HepG2 (cell line): ENCODE results near the gene VEGFA. TPM values are rescaled to one million over a fixed set of nuclear protein-coding genes. Genes with fewer than 3 reads are reported as not detected.

Source experiments
- ATF3 ChIP-seq: sonication (generic); formaldehyde crosslinking; IDR thresholded peaks from 2 replicates; pipeline ENCODE4 v1.4.0; 2020; ENCODE audit warnings: missing genetic modification reagents
- BORCS8-MEF2B ChIP-seq: sonication (generic); formaldehyde crosslinking; IDR thresholded peaks from 2 replicates; pipeline ENCODE4 v1.8.0; 2022; ENCODE audit warnings: mild to moderate bottlenecking, missing genetic modification reagents
- CENPBD1 ChIP-seq: sonication (generic); formaldehyde crosslinking; IDR thresholded peaks from 2 replicates; pipeline ENCODE4 v1.8.0; 2022; ENCODE audit warnings: missing genetic modification reagents, low read depth, mild to moderate bottlenecking, borderline replicate concordance
- CSRNP1 ChIP-seq: sonication (generic); formaldehyde crosslinking; IDR thresholded peaks from 2 replicates; pipeline ENCODE4 v1.8.1; 2023; ENCODE audit warnings: mild to moderate bottlenecking, missing genetic modification reagents
- ESRRA ChIP-seq: sonication (generic); formaldehyde crosslinking; IDR thresholded peaks from 2 replicates; pipeline ENCODE4 v1.5.1; 2020; ENCODE audit warnings: mild to moderate bottlenecking, low read depth, missing genetic modification reagents
- HNRNPLL ChIP-seq: fragments of 200-400 bp; formaldehyde crosslinking; IDR thresholded peaks from 2 replicates; pipeline ENCODE4 v1.6.1; 2017; ENCODE audit warnings: mild to moderate bottlenecking, low read depth, low read length; ENCODE audit not compliant: poor library complexity, severe bottlenecking
- MTERF4 ChIP-seq: sonication (generic); formaldehyde crosslinking; IDR thresholded peaks from 2 replicates; pipeline ENCODE4 v1.8.0; 2023; ENCODE audit warnings: mild to moderate bottlenecking, missing genetic modification reagents
- NFYB ChIP-seq: sonication (generic); formaldehyde crosslinking; IDR thresholded peaks from 2 replicates; pipeline ENCODE4 v1.4.0; 2020; ENCODE audit warnings: missing genetic modification reagents
- NRL ChIP-seq: sonication (generic); formaldehyde crosslinking; IDR thresholded peaks from 2 replicates; pipeline ENCODE4 v1.5.0; 2020; ENCODE audit warnings: missing genetic modification reagents, mild to moderate bottlenecking, moderate library complexity, borderline replicate concordance
- PHF21A ChIP-seq: sonication (generic); formaldehyde crosslinking; IDR thresholded peaks from 2 replicates; pipeline ENCODE4 v1.5.0; 2020; ENCODE audit warnings: mild to moderate bottlenecking, missing genetic modification reagents
- PRDM10 ChIP-seq: sonication (generic); formaldehyde crosslinking; IDR thresholded peaks from 2 replicates; pipeline ENCODE4 v1.4.0; 2020; ENCODE audit warnings: low read depth, missing genetic modification reagents
- PRPF4 ChIP-seq: fragments of 200-400 bp; formaldehyde crosslinking; IDR thresholded peaks from 2 replicates; pipeline ENCODE4 v1.6.1; 2016; ENCODE audit warnings: low read length, low read depth; ENCODE audit not compliant: poor library complexity, severe bottlenecking
- YEATS2 ChIP-seq: sonication (generic); formaldehyde crosslinking; IDR thresholded peaks from 2 replicates; pipeline ENCODE4 v1.4.0; 2020; ENCODE audit warnings: missing genetic modification reagents, borderline replicate concordance
- ZBTB14 ChIP-seq: sonication (generic); formaldehyde crosslinking; IDR thresholded peaks from 2 replicates; pipeline ENCODE4 v1.4.0; 2020; ENCODE audit warnings: missing genetic modification reagents
- ZNF557 ChIP-seq: sonication (generic); formaldehyde crosslinking; IDR thresholded peaks from 2 replicates; pipeline ENCODE4 v1.4.0; 2020; ENCODE audit warnings: missing genetic modification reagents
- ZNF572 ChIP-seq: sonication (generic); formaldehyde crosslinking; IDR thresholded peaks from 2 replicates; pipeline ENCODE4 v1.5.1; 2020; ENCODE audit warnings: mild to moderate bottlenecking, missing genetic modification reagents
- ZNF577 ChIP-seq: sonication (generic); formaldehyde crosslinking; IDR thresholded peaks from 2 replicates; pipeline ENCODE4 v1.4.0; 2020; ENCODE audit warnings: mild to moderate bottlenecking, low read depth, missing genetic modification reagents, borderline replicate concordance
- ZNF597 ChIP-seq: sonication (generic); formaldehyde crosslinking; IDR thresholded peaks from 2 replicates; pipeline ENCODE4 v1.5.0; 2020; ENCODE audit warnings: missing genetic modification reagents
- ZNF7 ChIP-seq: IDR thresholded peaks from 2 replicates; pipeline ENCODE4 v1.6.1; 2016; ENCODE audit warnings: missing biosample characterization, missing genetic modification reagents
- polyA plus RNA-seq, 8 experiments: library from polyadenylated mRNA; depleted of rRNA in 3 of 8; stranded (reverse) in 7 of 8; unstranded in 1 of 8; fragments of >200 nt; fragmentation: Illumina TruSeq in 4 of 8; extraction: Trizol in 4 of 8; gene quantifications; 2 replicates each; pipeline versions ENCODE4 v1.2.1 to v1.2.3, GENCODE V29; 2011 to 2016; ENCODE audit warnings: low read depth in 4 of 8, missing spikeins in 1 of 8, mixed read lengths in 1 of 8; ENCODE audit not compliant: insufficient read depth in 1 of 8
- total RNA-seq, 5 experiments: library from RNA; depleted of rRNA; stranded (reverse); fragments of >200 nt; fragmentation: Illumina TruSeq; extraction: Trizol; gene quantifications; 2 replicates each; pipeline ENCODE4 v1.2.3, GENCODE V29; 2016; ENCODE audit warnings: low read depth in 1 of 5

Gene VEGFA
- total and polyA plus RNA-seq, 2 of the 13 experiments (the other 11 are each of a cell fraction or from before 2014, with no cell fraction given): 68.1 to 629 TPM

GRCh38 chr6:43771210-43771857, 1.3 kb downstream of the VEGFA start (continued):
- TF ChIP-seq MTERF4 (peak; percentile 90; the same call in 1 of the 2 replicates), ATF3 (CRISPR knock-in tag) (no peak), ZNF577 (CRISPR knock-in tag) (peak; percentile 56; the same call in 1 of the 2 replicates), ZNF7 (CRISPR knock-in tag) (no peak), ZNF557 (CRISPR knock-in tag) (peak; percentile 62; the same call in 1 of the 2 replicates), NRL (no peak), ZNF572 (CRISPR knock-in tag) (no peak), ZBTB14 (CRISPR knock-in tag) (peak; percentile 76), YEATS2 (no peak), CSRNP1 (CRISPR knock-in tag) (peak; percentile 92), NFYB (CRISPR knock-in tag) (peak; percentile 7; the same call in 1 of the 2 replicates), CENPBD1 (CRISPR knock-in tag) (no peak; the same call in 1 of the 2 replicates), PHF21A (peak; percentile 49; the same call in 1 of the 2 replicates), PRPF4 (no peak), ZNF597 (CRISPR knock-in tag) (no peak), BORCS8-MEF2B (CRISPR knock-in tag) (peak; percentile 97), PRDM10 (CRISPR knock-in tag) (peak; percentile 79; the same call in 1 of the 2 replicates), ESRRA (CRISPR knock-in tag) (peak; percentile 84; the same call in 1 of the 2 replicates), HNRNPLL (peak; percentile 73)
